CD4-positive, alpha-beta T cell (primary cell): Measurements from ENCODE around the gene USF2. TPM values are rescaled to one million over a fixed set of nuclear protein-coding genes. Genes with fewer than 3 reads are reported as not detected.

Experiments used
- ATAC-seq: fragments of 200-7000 bp; cut with Tn5 transposase; one replicate; pipeline ENCODE4 v1.10.0; 2022; ENCODE audit warnings: mild to moderate bottlenecking; ENCODE audit not compliant: poor library complexity
- CTCF ChIA-PET: fragments of 350-600 bp; sonication (Branson Sonifier 250); formaldehyde crosslinking; loops from one replicate; lab custom pipeline; 2021; ENCODE audit warnings: antibody characterized with exemption, inconsistent platforms; lab: Charles Lee
- POLR2A ChIA-PET: fragments of 350-600 bp; sonication (Branson Sonifier 250); formaldehyde crosslinking; loops from one replicate; lab custom pipeline; 2021; ENCODE audit warnings: antibody characterized with exemption, inconsistent platforms; lab: Charles Lee
- DNase-seq, 14 experiments: peaks; one replicate each; pipeline ENCODE4 v3.0.0-alpha.2; 2013 to 2020; ENCODE audit warnings: mixed read lengths in 2 of 14
- H3K27ac ChIP-seq, 2 donors: one replicate each; pipeline versions ENCODE4 v1.5.1 to v1.7.0; 2013; ENCODE audit warnings: low read length in 2 of 2, low read depth in 1 of 2, mild to moderate bottlenecking in 1 of 2
- H3K27me3 ChIP-seq, 2 experiments: 1 replicate in 1 of 2; 2 replicates in 1 of 2; pipeline versions ENCODE4 v1.6.1 to v1.7.0; 2013; ENCODE audit warnings: low read length in 2 of 2, control low read depth in 1 of 2, mild to moderate bottlenecking in 1 of 2, moderate library complexity in 1 of 2; ENCODE audit not compliant: insufficient read depth in 2 of 2, control insufficient read depth in 1 of 2
- H3K36me3 ChIP-seq: one replicate; pipeline ENCODE4 v1.6.1; 2013; ENCODE audit warnings: low read length, control low read depth; ENCODE audit not compliant: insufficient read depth
- H3K4me1 ChIP-seq: one replicate; pipeline ENCODE4 v1.6.1; 2013; ENCODE audit warnings: low read length, control low read depth; ENCODE audit not compliant: insufficient read depth
- H3K4me3 ChIP-seq: one replicate; pipeline ENCODE4 v1.5.1; 2013; ENCODE audit warnings: mild to moderate bottlenecking, low read length, moderate library complexity
- H3K9me3 ChIP-seq, 2 experiments: 1 replicate in 1 of 2; 2 replicates in 1 of 2; pipeline versions ENCODE4 v1.6.1 to v1.7.0; 2013; ENCODE audit warnings: low read length in 2 of 2, mild to moderate bottlenecking in 2 of 2, control low read depth in 1 of 2, moderate library complexity in 1 of 2; ENCODE audit not compliant: control insufficient read depth in 1 of 2, insufficient read depth in 1 of 2
- H3K27ac Mint-ChIP-seq: one replicate; pipeline ENCODE4 v1.8.0; 2020; ENCODE audit warnings: mixed read lengths
- H3K27me3 Mint-ChIP-seq: one replicate; pipeline ENCODE4 v1.8.0; 2021; ENCODE audit warnings: mixed read lengths
- H3K36me3 Mint-ChIP-seq: one replicate; pipeline ENCODE4 v1.8.0; 2021; ENCODE audit warnings: low read depth, mixed read lengths
- H3K4me1 Mint-ChIP-seq: one replicate; pipeline ENCODE4 v1.8.0; 2021; ENCODE audit warnings: low read depth, mixed read lengths
- H3K4me3 Mint-ChIP-seq: one replicate; pipeline ENCODE4 v1.8.0; 2020; ENCODE audit warnings: mild to moderate bottlenecking, mixed read lengths
- H3K9me3 Mint-ChIP-seq: one replicate; pipeline ENCODE4 v1.8.0; 2020; ENCODE audit warnings: mixed read lengths
- CTCF ChIP-seq: fragments of 200-600 bp; IDR thresholded peaks from one replicate; pipeline ENCODE4 v1.8.0; 2022; ENCODE audit warnings: antibody characterized with exemption, mild to moderate bottlenecking
- intact Hi-C, 2 experiments: fragments of 100-400 bp; cut with DNase I in 1 of 2; cut with micrococcal nuclease in 1 of 2; formaldehyde crosslinking; loops; one replicate each; pipeline versions ENCODE4 v1.15.1 to v1.9.0; 2023 to 2025; cut with DNase I, micrococcal nuclease
- total RNA-seq, 174 experiments: library from RNA in 2 of 174; stranded (reverse) in 2 of 174; gene quantifications; one replicate each; pipeline ENCODE4 v1.2.3 and lab custom pipeline; 2021 to 2026

The USF2 gene
- total RNA-seq, 2 experiments from 2014 or later = 335 to 344 TPM

- Histone ChIP-seq H3K27ac (no peak overlapping the region), H3K4me1 (peaks cover 17% of the 10 kb centered on the region), H3K4me3 (no peak overlapping the region), H3K36me3 (no peaks in the 10 kb centered on the region), H3K27me3 (no peaks in the 10 kb centered on the region), H3K9me3 (no peaks in the 10 kb centered on the region)
- DNase-seq (peak in 2 of 14 experiments; percentile 36 to 49), ATAC-seq (no peak)
- no peaks in the 10 kb centered on the region for H3K9me3 Mint-ChIP-seq
- H3K36me3 Mint-ChIP-seq = no peaks in the 10 kb centered on the region
- CTCF ChIA-PET = no interaction called here
- no peak overlapping the region for H3K27ac Mint-ChIP-seq
- H3K4me1 Mint-ChIP-seq = peaks cover 7% of the 10 kb centered on the region
- no peaks in the 10 kb centered on the region for H3K27me3 Mint-ChIP-seq
- TF ChIP-seq CTCF = no peak
- POLR2A ChIA-PET = no interaction called here
- intact Hi-C loops = no loop called here
- H3K4me3 Mint-ChIP-seq = no peak overlapping the region
Observed at GRCh38 chr19:35299523-35300338, 31.0 kb downstream of the USF2 start.

GRCh38 chr19:35300339-35300649 is 31.5 kb downstream of the USF2 start:
- CTCF ChIA-PET = no interaction called here
- no peak for TF ChIP-seq CTCF
- Mint-ChIP-seq H3K4me1 (peaks cover 7% of the 10 kb centered on the region), H3K27me3 (no peaks in the 10 kb centered on the region), H3K9me3 (no peaks in the 10 kb centered on the region), H3K27ac (no peak overlapping the region), H3K4me3 (no peak overlapping the region), H3K36me3 (no peaks in the 10 kb centered on the region)
- POLR2A ChIA-PET = no interaction called here
- no peaks in the 10 kb centered on the region for H3K9me3 ChIP-seq
- no peak overlapping the region for H3K4me3 ChIP-seq
- ATAC-seq = no peak
- no peak overlapping the region for H3K27ac ChIP-seq
- no peaks in the 10 kb centered on the region for H3K36me3 ChIP-seq
- H3K27me3 ChIP-seq = no peaks in the 10 kb centered on the region
- intact Hi-C loops = no loop called here
- DNase-seq = no peak
- peaks cover 16% of the 10 kb centered on the region for H3K4me1 ChIP-seq

- intact Hi-C loops = no loop called here
Observed at GRCh38 chr19:35301961-35302360, 33.2 kb downstream of the USF2 start.

More at GRCh38 chr19:35301961-35302360, 33.2 kb downstream of the USF2 start:
- Mint-ChIP-seq H3K4me1 (no peaks in the 10 kb centered on the region), H3K36me3 (no peaks in the 10 kb centered on the region), H3K27ac (no peak overlapping the region), H3K9me3 (no peaks in the 10 kb centered on the region), H3K27me3 (no peaks in the 10 kb centered on the region), H3K4me3 (no peak overlapping the region)
- ChIA-PET POLR2A (no interaction called here), CTCF (no interaction called here)
- Histone ChIP-seq H3K36me3 (no peaks in the 10 kb centered on the region), H3K9me3 (no peaks in the 10 kb centered on the region), H3K27ac (no peak overlapping the region), H3K27me3 (no peaks in the 10 kb centered on the region), H3K4me1 (no peaks in the 10 kb centered on the region), H3K4me3 (no peak overlapping the region)
- TF ChIP-seq CTCF = no peak
- DNase-seq (no peak), ATAC-seq (no peak)
